GM12801 (cell line): ENCODE results near the gene MBNL3.

Experiments
- CTCF ChIP-seq: IDR thresholded peaks from one replicate; pipeline ENCODE4 v1.5.1; 2011; ENCODE audit warnings: control low read depth; ENCODE audit not compliant: insufficient read length; ENCODE audit errors: extremely low read depth

The MBNL3 gene

GRCh38 chrX:132336172-132336571 lies 152.7 kb downstream of the MBNL3 start:
- TF ChIP-seq CTCF, result no peak

- no peak for TF ChIP-seq CTCF
These were observed 155.5 kb downstream of the MBNL3 start for GRCh38 chrX:132333351-132333750.

GRCh38 chrX:132331532-132331931 lies 157.3 kb downstream of the MBNL3 start:
- no peak for TF ChIP-seq CTCF

GRCh38 chrX:132331000-132331399 lies 157.8 kb downstream of the MBNL3 start:
- no peak for TF ChIP-seq CTCF

DNA sequence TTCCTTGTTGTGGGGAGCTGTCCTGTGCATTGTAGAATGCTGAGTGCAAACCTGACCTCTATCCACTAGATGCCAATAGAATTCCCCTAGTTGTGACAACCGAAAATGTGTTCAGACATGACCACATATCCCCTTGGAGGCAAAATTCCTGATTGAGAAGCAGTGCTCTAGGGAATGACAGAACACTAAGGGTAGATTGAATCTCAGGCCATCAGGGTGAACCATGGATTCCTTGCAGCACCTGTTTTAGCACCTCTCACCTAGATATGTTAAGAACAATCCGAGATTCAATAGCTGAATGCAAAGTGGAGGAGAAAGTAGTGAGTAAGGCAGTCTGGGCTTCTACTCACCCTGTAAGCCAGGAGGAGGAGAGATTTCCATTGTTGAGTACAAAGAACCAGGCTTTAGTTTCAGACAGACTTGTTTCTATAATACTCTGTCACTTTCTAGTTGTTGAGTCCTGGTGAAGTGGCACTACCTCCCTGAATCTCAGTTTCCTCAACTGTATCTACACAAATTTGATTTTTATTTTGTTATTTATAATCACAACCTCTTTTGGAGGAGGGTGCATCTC lies 158.6 kb downstream of the MBNL3 start:
- no peak for TF ChIP-seq CTCF
